ENCODE data around the gene FAM124A.

FAM124A gene

DNA sequence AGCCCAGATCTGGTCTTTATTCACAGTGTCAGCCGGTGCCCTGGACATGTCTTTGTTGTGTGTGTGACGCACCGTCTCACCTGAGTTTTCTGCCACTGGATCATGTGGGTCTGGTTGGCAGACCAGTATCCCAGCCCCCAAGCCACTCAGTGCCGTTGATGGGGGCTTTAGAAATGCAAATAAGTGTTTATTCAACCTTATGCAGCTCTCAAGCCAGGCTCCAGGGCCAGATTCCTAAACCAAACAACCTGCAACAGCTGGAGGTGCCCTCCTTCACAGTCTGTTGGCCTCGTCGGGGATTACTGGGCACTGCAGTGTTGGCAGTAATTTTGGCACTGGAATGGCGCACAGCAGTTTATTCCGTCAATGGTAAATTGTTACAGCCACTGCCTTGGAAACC, 21.6 kb downstream of the FAM124A start:
- DNase-seq, result no peak

DNA sequence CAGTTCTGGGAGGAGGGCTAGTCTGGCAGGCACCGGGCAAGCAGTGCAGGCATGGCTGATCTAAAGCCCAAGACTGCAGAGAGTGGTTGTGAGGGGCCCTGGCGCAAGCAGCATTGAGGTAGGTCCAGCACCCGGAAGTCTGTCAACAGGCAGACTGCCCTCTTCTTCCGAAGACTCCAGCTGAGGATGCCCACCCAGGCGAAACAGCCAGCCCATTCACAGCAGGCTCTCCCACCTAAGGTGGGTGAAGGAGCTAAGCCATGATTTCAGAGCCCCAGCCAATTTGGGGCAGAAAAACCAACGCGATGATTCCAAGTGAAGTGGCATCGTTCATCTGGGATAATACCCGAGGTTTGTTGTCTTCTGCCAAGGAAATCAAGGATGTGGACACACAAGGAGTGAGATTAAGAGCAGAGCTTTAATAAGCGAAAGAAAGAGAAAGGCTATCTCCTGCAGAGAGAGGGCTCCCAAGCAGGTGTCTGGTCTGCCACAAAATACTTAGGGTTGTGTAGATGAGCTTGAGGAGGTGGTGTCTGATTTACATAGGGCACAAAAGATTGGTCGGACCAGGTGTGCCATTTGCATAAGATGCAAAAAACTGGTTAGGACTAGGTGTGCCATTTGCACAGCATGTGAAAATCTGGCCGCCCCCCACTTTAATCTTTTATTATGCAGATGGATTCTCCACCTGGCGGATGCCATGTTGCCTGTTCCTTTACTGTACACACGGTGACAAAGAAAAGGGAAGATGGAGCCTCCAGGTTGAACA, 22.6 kb downstream of the FAM124A start:
- DNase-seq, result no peak

- DNase-seq, result no peak
Measured at GRCh38 chr13:51245583-51245982, 23.4 kb downstream of the FAM124A start.

GRCh38 chr13:51246025-51246417, 23.8 kb downstream of the FAM124A start:
- no peak for DNase-seq

GRCh38 chr13:51246418-51247277, 24.4 kb downstream of the FAM124A start:
- DNase-seq, result no peak

- DNase-seq, result no peak
Measured at GRCh38 chr13:51249255-51249654, 27.1 kb downstream of the FAM124A start.

DNA sequence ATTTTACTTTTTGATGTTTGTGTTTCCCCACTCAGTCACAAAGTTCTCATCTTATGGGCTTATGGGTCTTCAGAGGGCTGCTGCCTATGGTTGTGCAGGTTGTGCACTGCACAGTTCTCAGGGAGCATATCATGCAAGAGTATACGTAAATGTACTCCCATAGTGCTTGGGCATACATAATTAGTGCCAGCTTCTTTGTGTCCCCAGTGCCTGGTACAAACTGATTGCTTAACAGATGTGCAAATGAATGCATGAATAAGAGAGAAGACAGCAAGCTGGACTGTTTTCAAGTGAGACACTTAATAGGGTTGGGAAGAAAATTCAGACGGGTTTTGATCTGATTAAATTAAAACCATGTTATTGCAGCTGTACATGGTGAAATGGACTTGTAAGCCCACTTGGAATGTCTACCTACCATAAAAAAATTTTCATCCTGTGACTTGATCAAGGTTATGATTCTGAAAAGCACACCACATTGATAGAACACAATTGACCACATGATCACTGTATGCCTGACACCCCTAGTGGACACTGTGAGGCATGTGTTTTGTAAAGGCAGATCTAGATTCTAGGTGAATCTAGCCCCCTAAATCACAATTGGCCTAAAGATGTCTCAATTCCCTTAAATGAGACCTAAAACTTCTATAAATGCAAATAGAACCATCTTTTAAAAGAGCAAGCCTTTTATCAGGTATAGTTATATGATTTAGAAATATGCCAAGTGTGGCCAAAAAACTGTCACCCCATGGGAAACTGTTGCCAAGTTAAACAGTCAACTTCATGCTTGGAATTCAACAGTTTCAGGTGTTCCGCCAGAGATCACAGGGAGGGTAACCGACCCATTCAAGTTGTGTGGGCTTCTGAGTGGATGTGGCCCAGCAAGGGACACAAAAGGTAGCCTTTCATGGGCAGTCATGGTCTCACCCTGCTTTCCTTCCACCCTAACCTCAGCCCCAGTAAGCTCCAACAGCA, 27.9 kb downstream of the FAM124A start:
- DNase-seq, result no peak

DNA sequence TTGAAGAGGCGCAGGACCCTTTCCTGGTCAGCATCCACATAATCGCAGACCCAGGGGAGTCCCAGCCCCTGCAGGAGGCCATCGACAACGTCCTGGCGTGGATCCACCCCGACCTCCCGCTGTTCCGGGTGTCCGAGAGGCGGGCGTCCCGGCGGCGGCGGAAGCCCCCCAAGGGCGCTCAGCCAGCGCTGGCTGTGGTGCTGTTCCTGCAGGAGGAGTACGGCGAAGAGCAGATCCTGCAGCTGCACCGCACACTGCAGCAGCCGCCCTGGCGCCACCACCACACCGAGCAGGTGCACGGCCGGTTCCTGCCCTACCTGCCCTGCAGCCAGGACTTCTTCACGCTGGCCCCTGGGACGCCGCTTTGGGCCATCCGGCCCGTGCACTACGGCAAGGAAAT, 29.3 kb downstream of the FAM124A start:
- DNase-seq, result no peak

DNA sequence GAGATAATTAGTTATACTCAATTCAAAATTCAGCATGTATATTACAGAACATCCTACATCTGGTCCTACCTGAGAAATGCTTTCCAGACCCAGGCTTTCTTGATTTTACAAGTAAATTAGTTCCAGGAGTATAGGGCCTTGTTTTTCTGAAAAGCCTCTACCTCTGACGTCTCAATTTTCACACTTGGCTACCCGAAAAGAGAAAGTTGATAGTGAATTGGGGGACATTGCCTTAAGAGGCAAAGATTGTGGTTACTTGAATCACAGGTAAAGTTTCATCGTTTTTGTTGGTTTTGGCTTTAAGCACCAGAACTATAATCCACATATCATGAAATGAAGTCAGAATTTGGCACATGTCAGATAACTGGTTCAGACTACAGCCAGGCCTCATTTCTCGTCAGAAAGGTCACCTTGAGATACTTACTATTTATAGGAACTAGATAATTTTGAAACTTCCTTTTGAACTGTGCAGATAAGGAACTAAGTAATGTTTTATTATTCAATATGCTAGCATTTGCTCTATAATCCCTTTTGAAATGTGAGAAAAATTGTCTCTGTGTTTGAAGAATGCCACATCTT, 30.8 kb downstream of the FAM124A start:
- DNase-seq, result no peak

DNA sequence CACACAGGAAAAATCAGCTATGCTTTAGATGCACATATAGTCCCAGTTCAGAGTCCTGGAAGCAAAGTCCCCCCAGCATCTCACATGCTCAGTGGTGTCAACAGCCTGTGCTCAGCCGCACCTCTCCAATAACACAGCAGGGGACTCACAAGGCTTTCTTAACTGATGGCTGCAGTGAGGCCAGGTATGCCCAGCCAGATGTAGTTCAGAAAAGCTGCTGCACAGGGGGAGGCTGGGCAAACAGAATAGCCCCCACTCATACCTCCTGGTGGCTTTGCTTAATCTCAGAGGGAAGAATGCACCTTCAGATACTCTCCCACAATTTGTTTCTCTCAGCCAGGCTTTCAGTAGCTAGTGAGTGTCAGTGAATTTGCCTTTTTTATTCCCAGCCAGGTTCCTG, 33.4 kb downstream of the FAM124A start:
- no peak for DNase-seq

- no peak for DNase-seq
Measured at GRCh38 chr13:51257187-51257586, 35.0 kb downstream of the FAM124A start.

DNA sequence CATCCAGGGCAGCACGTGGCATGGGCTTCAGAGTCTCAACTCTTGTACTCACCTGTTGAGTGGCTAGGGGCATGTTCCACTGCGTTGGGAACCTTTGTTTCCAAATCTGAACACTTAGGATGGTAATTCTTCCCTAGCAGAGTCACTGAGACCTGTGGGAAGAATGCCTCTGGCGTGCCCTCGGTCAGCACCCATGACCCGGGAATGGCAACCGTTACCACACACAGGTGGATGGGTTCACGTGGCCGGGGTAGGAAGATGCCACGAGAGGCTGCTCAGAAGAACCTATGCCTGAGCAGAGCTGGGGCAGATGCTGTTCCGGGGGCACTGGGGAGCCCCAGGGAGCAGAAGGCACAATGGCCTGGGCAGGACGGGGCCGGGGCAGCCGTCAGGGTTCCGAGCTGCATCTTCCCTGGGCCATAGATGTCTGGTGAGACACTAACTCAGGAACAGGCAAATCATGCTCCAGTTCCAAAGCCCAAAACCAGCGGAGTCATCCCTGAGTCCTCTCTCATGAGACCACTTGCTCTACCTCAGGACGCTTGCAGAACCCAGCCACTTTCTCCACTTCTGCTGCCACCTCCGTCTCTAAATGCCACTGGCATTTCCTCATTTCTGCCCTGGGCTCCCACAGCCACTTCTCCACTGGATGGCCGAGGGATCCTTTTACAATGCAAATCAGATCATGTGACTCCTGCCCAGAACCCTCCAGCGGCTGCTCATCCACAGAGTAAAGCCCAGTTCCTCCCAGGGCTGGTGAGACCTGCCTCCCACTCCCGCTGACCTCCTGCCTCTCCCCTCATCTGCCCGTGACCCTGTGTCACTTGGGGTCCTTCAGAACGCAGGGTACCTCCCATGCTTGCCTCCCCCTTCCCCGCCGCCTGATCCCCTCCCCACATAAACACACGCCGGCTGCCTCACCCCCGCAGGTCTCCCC, 36.7 kb downstream of the FAM124A start:
- no peak for DNase-seq

- no peak for DNase-seq
Measured at GRCh38 chr13:51260154-51260553, 38.0 kb downstream of the FAM124A start.

DNA sequence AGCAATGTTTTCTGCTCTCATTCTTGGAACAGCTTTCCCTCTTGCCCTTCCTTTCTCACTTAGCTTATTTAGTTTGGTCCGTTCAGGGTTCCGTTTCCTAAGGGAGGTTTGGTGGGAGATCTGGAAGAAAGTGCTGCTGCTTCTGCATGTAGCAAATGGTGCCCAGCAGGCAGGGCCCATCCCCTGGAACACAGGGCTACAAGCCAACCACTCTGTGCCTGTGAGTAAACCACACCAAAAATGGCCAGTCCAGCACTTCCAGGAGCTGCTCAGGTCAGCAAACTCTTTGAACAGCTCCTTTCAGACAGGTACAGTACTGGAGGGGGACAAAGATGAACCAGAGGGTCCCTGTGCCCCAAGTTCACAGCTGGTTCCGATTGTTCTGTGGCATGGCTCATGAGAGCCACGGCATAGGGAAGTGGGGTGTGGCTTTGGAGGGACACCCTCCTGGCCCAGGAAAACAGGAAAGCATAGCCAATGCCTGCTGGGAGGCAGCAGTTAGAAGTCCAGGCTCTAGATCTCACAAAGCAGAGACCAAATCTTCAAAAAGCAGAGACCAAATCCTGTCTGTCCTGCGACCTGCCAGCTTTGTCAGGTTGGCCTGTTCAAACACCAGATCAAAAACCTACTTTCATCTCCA, 39.5 kb downstream of the FAM124A start:
- no peak for DNase-seq

GRCh38 chr13:51262501-51263211, 40.5 kb downstream of the FAM124A start:
- no peak for DNase-seq

DNA sequence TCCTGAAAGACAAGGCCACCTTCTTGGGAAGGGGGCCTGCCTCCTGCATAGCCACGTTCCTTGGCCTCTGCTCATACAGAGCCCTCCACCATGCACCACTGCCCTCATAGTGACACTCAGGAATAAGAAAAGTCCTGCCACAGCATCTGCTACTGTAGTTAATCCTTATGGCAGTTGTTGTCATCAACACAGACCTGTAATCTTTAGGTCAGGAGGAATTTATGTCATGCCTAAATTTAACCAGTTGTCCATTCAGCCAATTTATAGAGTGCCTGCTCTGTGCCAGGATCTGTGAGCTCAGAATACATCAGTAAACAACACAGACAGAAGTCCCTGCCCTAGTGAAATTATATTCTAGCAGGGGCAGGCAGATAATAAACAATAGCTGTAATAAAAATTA, 44.4 kb downstream of the FAM124A start:
- DNase-seq, result no peak

GRCh38 chr13:51267622-51268021, 45.4 kb downstream of the FAM124A start:
- no peak for DNase-seq

DNA sequence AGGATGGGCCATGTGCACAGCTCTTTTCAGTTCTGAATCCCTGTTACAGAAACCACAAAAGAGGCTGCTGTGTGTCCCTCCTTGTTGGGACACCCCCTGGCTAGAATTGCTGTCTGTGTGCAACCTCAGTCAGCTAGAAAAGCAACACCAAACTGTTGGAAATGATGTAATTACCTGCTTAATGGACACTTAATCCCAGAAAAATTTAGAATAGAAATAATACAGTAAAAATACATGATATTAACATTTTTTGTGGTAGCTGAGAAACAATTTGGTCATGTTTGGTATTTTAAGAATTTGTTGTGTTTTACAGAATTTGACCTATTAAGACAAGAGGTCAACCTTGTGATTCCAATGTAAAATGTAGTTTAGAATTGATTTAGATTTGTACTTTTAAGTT, 46.8 kb downstream of the FAM124A start:
- no peak for DNase-seq

DNA sequence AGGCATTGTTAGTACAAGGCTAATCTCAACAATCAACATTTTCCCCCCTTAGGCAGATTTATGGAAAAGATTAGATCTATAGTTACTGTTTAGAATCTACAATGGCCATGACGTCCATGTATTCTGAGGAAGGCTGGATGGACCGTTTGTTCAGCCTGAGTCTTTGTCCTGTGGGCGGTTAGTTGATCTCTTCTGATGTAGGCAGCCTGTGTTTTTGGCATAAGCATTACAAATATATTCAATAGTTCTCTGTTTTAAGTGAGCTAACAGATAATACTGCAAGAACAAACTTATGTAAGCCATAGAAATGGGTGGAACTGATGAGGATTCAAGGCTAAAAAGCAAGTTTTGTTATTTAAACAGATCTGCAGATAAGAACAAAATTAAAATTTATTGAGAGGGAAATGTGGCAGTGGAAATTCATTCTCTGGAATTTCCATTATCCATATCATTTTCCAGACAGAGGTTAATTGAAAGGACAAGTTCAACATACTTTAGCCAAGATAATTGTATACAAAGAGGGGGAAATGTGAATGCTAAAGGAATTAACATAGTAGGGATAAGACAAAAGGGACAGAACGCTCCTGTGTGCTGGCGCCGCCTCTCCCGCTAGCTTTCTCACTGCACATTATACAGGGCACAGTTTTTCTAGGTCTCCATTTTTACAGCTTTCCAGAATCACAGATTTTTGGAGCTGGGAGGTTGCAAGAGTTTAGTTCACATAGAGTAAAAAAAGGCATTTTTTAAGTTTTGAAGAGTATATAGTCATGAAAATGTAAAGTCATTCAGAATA, 48.6 kb downstream of the FAM124A start:
- no peak for DNase-seq

Data from activated CD4-positive, alpha-beta T cell treated with anti-CD3 and anti-CD28 coated beads, Interleukin-2, amount 50 U/mL, for 4 hours (primary cell).